Endodermal cell (in vitro differentiated cells): ENCODE data around the gene CEACAM6. TPM values are rescaled to one million over a fixed set of nuclear protein-coding genes. Genes with fewer than 3 reads are reported as not detected.
A peak's percentile ranks its signal among the peaks of the same experiment; 100 is the strongest.

Source experiments
- DNase-seq: peaks from one replicate; pipeline ENCODE4 v3.0.0-alpha.2; 2017
- H3K27ac ChIP-seq: 2 replicates; pipeline ENCODE4 v1.5.1; 2013; ENCODE audit warnings: mild to moderate bottlenecking, low read depth, low read length, moderate library complexity
- H3K27me3 ChIP-seq: 2 replicates; pipeline ENCODE4 v1.6.1; 2013; ENCODE audit warnings: mild to moderate bottlenecking, low read length, moderate library complexity; ENCODE audit not compliant: insufficient read depth, control insufficient read depth, poor library complexity, severe bottlenecking
- H3K36me3 ChIP-seq: 2 replicates; pipeline ENCODE4 v1.7.0; 2013; ENCODE audit warnings: mild to moderate bottlenecking, low read length, moderate library complexity; ENCODE audit not compliant: control insufficient read depth, insufficient read depth
- H3K4me1 ChIP-seq: one replicate; pipeline ENCODE4 v1.7.0; 2013; ENCODE audit warnings: low read length; ENCODE audit not compliant: control insufficient read depth, insufficient read depth
- H3K4me3 ChIP-seq: 2 replicates; pipeline ENCODE4 v1.5.1; 2013; ENCODE audit warnings: mild to moderate bottlenecking, low read length, moderate library complexity
- H3K9ac ChIP-seq: 2 replicates; pipeline ENCODE4 v1.6.1; 2013; ENCODE audit warnings: mild to moderate bottlenecking, low read length, moderate library complexity; ENCODE audit not compliant: poor library complexity, severe bottlenecking; ENCODE audit errors: extremely low read depth
- H3K9me3 ChIP-seq: 2 replicates; pipeline ENCODE4 v1.6.1; 2013; ENCODE audit warnings: mild to moderate bottlenecking, low read length, moderate library complexity; ENCODE audit not compliant: control insufficient read depth
- H3K27ac Mint-ChIP-seq: 2 replicates; pipeline ENCODE4 v1.8.0; 2020; ENCODE audit warnings: mixed read lengths
- H3K27me3 Mint-ChIP-seq: 2 replicates; pipeline ENCODE4 v1.8.0; 2021; ENCODE audit warnings: mild to moderate bottlenecking, mixed read lengths; ENCODE audit not compliant: insufficient read depth
- H3K36me3 Mint-ChIP-seq: 2 replicates; pipeline ENCODE4 v1.8.0; 2020; ENCODE audit warnings: low read depth, mixed read lengths
- H3K4me1 Mint-ChIP-seq: 2 replicates; pipeline ENCODE4 v1.8.0; 2020; ENCODE audit warnings: mixed read lengths
- H3K4me3 Mint-ChIP-seq: 2 replicates; pipeline ENCODE4 v1.8.0; 2020; ENCODE audit warnings: mild to moderate bottlenecking, moderate library complexity, mixed read lengths
- H3K9me3 Mint-ChIP-seq: 2 replicates; pipeline ENCODE4 v1.8.0; 2020; ENCODE audit warnings: mild to moderate bottlenecking, mixed read lengths
- CTCF ChIP-seq: fragments of 200-600 bp; sonication (generic); conservative IDR thresholded peaks from 2 replicates; pipeline ENCODE4 v1.5.0; 2021; ENCODE audit warnings: antibody characterized with exemption, mild to moderate bottlenecking
- WGBS, 2 experiments: methylation state at CpG; one replicate each; pipeline versions ENCODE4 v1.1.5 to v1.1.7; 2013; ENCODE audit warnings: missing lambda C conversion rate in 2 of 2, mixed read lengths in 1 of 2; ENCODE audit not compliant: insufficient coverage in 1 of 2, insufficient read length in 1 of 2; 5-methylcytosine and 5-hydroxymethylcytosine counted together
- total RNA-seq, 2 donors: library from RNA; stranded (reverse); fragmentation: NEBNext Ultra II Directional in 1 of 2; extraction: Animal tissue kit (Norgen Biotek cat#: 25700) in 1 of 2; gene quantifications; 2 replicates in 1 of 2; 3 replicates in 1 of 2; pipeline ENCODE4 v1.2.1, GENCODE V29; 2021

Gene CEACAM6
- total RNA-seq, 2 donors from 2014 or later: not detected

- Mint-ChIP-seq H3K4me3 (no peak overlapping the region), H3K4me1 (no peaks in the 10 kb centered on the region), H3K9me3 (peaks cover 81% of the 10 kb centered on the region), H3K36me3 (no peaks in the 10 kb centered on the region), H3K27ac (no peak overlapping the region), H3K27me3 (peaks cover 1% of the 10 kb centered on the region)
- WGBS, 2 experiments: 61 to 81% methylated on average over 2 to 4 of the region's 4 CpGs
- Histone ChIP-seq H3K9me3 (no peaks in the 10 kb centered on the region), H3K36me3 (no peaks in the 10 kb centered on the region), H3K9ac (no peak overlapping the region), H3K27me3 (peaks cover 7% of the 10 kb centered on the region), H3K4me1 (peaks cover 3% of the 10 kb centered on the region), H3K4me3 (no peak overlapping the region), H3K27ac (no peak overlapping the region)
- no peak for DNase-seq
- TF ChIP-seq CTCF: no peak
Measured at GRCh38 chr19:41734156-41734555, 21.2 kb upstream of the CEACAM6 start.

GRCh38 chr19:41734585-41734984 is 20.7 kb upstream of the CEACAM6 start:
- TF ChIP-seq CTCF: no peak
- Mint-ChIP-seq H3K27me3 (peaks cover 1% of the 10 kb centered on the region), H3K27ac (no peak overlapping the region), H3K9me3 (peaks cover 77% of the 10 kb centered on the region), H3K4me1 (no peaks in the 10 kb centered on the region), H3K36me3 (no peaks in the 10 kb centered on the region), H3K4me3 (no peak overlapping the region)
- H3K9me3 ChIP-seq: no peaks in the 10 kb centered on the region
- WGBS, 2 experiments: 75 to 78% methylated on average over 1 to 3 of the region's 3 CpGs
- peaks cover 7% of the 10 kb centered on the region for H3K27me3 ChIP-seq
- H3K4me3 ChIP-seq: peak overlapping the region; percentile 56
- no peak overlapping the region for H3K27ac ChIP-seq
- DNase-seq: no peak
- H3K4me1 ChIP-seq: peaks cover 3% of the 10 kb centered on the region
- H3K36me3 ChIP-seq: no peaks in the 10 kb centered on the region
- no peak overlapping the region for H3K9ac ChIP-seq

GRCh38 chr19:41735071-41735600 is 20.2 kb upstream of the CEACAM6 start:
- Histone ChIP-seq H3K27ac (no peak overlapping the region), H3K36me3 (no peaks in the 10 kb centered on the region), H3K4me3 (peak overlapping the region; percentile 56), H3K9me3 (no peaks in the 10 kb centered on the region), H3K4me1 (peaks cover 4% of the 10 kb centered on the region), H3K9ac (no peak overlapping the region), H3K27me3 (peaks cover 7% of the 10 kb centered on the region)
- H3K27ac Mint-ChIP-seq: no peak overlapping the region
- peaks cover 1% of the 10 kb centered on the region for H3K27me3 Mint-ChIP-seq
- no peaks in the 10 kb centered on the region for H3K4me1 Mint-ChIP-seq
- no peaks in the 10 kb centered on the region for H3K36me3 Mint-ChIP-seq
- no peak for TF ChIP-seq CTCF
- no peak overlapping the region for H3K4me3 Mint-ChIP-seq
- no peak for DNase-seq
- H3K9me3 Mint-ChIP-seq: peaks cover 78% of the 10 kb centered on the region
- WGBS, 2 experiments: 66 to 72% methylated on average over 4 to 5 of the region's 5 CpGs
